ENCODE results near the gene PPP6C.

The PPP6C gene

DNA sequence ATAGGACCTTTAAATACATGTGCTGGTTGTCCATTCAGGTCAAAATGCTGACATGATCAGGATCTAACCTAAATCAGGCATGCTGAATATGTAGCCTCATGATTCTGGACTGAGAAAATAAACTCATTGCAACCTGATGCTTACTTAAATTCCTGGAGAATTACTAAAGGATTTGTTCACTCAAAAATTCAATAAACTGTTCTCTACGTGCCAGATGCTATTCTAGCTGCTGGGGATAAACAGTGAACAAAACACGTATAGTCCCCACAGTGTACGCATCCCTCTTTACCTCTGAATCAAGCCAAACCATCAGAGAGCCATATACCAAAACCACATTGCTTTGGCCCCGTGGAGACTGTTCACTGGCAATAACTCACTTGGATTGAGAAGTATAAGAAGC, 52.4 kb downstream of the PPP6C start:
- no peak overlapping the region for H3K4me3 ChIP-seq (ENCODE audit: control insufficient read depth, low read depth, low read length)
- TF ChIP-seq, protein P1, sequence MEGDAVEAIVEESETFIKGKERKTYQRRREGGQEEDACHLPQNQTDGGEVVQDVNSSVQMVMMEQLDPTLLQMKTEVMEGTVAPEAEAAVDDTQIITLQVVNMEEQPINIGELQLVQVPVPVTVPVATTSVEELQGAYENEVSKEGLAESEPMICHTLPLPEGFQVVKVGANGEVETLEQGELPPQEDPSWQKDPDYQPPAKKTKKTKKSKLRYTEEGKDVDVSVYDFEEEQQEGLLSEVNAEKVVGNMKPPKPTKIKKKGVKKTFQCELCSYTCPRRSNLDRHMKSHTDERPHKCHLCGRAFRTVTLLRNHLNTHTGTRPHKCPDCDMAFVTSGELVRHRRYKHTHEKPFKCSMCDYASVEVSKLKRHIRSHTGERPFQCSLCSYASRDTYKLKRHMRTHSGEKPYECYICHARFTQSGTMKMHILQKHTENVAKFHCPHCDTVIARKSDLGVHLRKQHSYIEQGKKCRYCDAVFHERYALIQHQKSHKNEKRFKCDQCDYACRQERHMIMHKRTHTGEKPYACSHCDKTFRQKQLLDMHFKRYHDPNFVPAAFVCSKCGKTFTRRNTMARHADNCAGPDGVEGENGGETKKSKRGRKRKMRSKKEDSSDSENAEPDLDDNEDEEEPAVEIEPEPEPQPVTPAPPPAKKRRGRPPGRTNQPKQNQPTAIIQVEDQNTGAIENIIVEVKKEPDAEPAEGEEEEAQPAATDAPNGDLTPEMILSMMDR (conservative IDR thresholded peaks at IDR 0.05; ENCODE audit: control insufficient read depth, insufficient read depth, low read depth, low read length) = no peak
- peak; percentile 88 for DNase-seq (ENCODE audit: low read depth)

DNA sequence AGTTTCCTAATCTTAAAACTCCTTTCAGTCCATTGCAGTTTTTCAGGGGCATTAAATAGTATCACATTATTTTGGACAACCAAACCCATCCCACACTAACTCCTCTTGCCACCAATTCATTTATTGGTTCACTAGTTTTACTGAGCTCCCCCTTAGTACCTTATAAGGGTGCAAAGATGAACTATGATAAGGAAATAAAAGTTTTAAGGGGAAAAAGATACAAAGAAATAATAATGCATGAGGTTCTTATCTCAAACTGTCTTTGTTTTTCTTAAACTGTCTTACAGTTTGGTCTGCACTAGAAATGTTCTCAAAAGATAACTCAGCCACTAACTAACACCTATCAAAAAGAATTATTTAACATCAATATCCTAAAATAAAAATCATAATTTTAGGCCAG, 54.6 kb downstream of the PPP6C start:
- DNase-seq (ENCODE audit: low read depth) = no peak

DNA sequence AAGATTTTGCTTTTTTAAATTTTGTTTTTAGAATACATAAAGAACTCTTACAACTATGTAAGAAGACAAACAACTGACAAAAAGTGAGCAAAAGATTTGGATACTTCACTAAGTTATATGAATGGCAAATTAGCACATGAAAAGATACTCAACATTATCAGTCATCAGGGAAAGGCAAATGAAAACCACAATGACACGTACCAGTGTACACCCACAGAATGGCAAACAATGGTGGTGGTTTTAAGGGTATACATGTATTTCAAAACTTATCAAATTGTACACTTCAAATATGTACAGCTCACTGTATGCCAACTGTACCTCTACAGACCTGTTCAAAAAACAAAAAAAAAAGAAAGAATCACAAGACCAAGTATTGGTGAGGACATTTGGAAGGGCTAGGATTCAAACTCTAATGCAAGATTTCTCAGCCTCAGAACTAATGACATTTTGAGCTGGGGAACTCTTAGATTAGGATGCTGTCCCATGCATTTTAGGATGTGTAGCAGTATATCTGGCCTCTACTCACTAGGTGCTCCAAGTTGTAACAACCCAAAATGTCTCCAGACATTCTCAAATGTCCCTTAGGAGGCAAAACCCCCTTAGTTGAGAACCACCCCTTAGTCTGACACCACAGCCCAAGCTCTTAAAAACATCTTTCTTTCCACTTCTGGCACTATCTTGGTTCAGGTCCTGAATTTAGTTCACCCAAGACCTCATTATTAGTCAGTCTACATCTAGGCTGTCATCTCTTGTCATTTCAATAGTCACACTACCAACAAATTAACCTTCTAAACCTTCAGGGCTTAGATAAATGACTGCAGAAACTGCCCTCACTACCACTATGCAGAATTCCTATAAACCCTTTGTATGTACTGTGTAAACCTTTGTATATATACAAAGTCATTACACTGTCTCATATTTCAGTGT, 55.9 kb downstream of the PPP6C start:
- TF ChIP-seq, protein P1 (conservative IDR thresholded peaks at IDR 0.05; ENCODE audit: control insufficient read depth, insufficient read depth, low read depth, low read length) = no peak
- H3K4me3 ChIP-seq (ENCODE audit: control insufficient read depth, low read depth, low read length) = no peak overlapping the region
- DNase-seq (ENCODE audit: low read depth) = no peak

More for the DNA sequence above, 54.6 kb downstream of the PPP6C start:
- TF ChIP-seq, protein P1 (conservative IDR thresholded peaks at IDR 0.05; ENCODE audit: control insufficient read depth, insufficient read depth, low read depth, low read length) = no peak
- H3K4me3 ChIP-seq (ENCODE audit: control insufficient read depth, low read depth, low read length) = no peak overlapping the region

DNA sequence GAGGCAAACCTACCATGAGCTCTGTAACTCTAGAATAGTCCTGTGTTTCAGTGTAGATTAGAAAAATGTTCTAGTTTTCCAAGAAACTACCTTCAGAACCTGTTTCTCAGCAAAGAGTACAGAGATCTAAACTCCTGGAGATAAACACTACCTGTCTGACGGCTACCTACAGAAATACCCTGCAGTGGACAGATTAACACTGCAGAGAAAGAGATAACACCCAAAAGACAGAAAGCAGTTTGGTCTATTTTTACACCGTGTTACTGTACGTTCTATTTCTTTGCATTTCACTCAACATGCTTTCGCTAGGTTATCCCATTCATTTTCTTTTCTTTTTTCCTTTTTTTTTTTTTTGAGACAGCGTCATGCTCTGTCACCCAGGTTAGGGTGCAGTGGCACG, 57.8 kb downstream of the PPP6C start:
- no peak for DNase-seq (ENCODE audit: low read depth)
- H3K4me3 ChIP-seq (ENCODE audit: control insufficient read depth, low read depth, low read length) = no peak overlapping the region
- TF ChIP-seq, protein P1 (conservative IDR thresholded peaks at IDR 0.05; ENCODE audit: control insufficient read depth, insufficient read depth, low read depth, low read length) = no peak

DNA sequence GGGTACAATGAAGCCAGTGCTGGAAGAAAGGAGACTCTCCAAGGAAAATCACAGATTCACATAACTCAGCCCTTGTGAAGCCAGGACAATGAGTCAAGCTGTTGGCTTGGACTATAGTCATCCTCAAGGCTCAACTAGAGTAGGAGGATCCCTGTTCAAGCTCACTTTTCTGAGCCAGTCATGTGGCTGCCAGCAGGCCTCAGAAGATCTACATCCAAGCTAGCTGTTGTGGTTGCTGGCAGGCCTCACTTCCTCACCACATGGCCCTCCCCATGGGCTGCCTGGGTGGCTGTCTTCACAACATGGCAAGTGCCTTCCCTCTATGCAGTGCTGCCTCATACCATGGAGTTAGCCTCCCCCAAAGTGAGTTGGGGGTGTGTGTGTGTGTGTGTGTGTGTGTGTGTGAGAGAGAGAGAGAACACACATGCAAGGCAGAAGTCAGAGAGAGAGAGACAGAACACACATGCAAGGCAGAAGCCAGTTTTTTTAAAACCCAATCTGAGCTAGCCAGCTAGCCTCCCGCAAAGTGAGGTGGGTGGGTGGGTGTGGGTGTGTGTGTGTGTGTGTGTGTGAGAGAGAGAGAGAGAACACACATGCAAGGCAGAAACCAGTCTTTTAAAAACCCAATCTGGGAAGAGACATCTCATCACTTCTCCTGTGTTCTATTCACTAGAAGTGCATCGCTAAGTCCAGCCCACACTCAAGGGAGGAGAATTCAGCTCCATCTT, 63.4 kb downstream of the PPP6C start:
- DNase-seq (ENCODE audit: low read depth) = peak; percentile 100
- TF ChIP-seq, protein P1 (conservative IDR thresholded peaks at IDR 0.05; ENCODE audit: control insufficient read depth, insufficient read depth, low read depth, low read length) = no peak
- peak overlapping the region; percentile 22 for H3K4me3 ChIP-seq (ENCODE audit: control insufficient read depth, low read depth, low read length)

DNA sequence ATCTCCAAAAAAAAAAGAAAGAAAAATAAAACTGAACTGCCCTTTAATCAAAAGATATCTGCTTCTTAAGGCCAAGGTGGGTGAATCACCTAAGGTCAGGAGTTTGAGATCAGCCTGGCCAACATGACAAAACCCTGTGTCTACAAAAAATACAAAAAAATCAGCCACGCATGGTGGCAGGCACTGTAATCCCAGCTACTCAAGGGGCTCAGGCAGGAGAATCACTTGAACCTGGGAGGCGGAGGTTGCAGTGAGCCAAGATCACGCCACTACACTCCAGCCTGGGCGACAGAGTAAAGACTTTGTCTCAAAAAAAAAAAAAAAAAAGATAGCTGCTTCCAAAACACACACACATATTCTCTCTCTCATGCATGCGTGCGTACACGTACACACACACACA, 64.1 kb downstream of the PPP6C start:
- peak overlapping the region; percentile 22 for H3K4me3 ChIP-seq (ENCODE audit: control insufficient read depth, low read depth, low read length)
- TF ChIP-seq, protein P1 (conservative IDR thresholded peaks at IDR 0.05; ENCODE audit: control insufficient read depth, insufficient read depth, low read depth, low read length) = no peak
- DNase-seq (ENCODE audit: low read depth) = peak; percentile 61

Data from fibroblast of mammary gland (primary cell).